GM19468 (cell line): ENCODE results near the gene CLTCL1.
"Not testable (repeated sequence)": the region's sequence is repeated elsewhere in the genome, so short reads cannot be mapped to it uniquely, and the experiment has no call there.

Source experiments
- ATAC-seq: cut with Tn5 transposase; IDR thresholded peaks from one replicate; pipeline ENCODE4 v1.9.1; 2021; ENCODE audit warnings: mild to moderate bottlenecking, moderate library complexity, moderate number of reproducible peaks; ENCODE audit not compliant: unreplicated experiment; ENCODE audit errors: extremely low read depth

Gene CLTCL1

GRCh38 chr22:19291580-19292457 lies at the start of gene CLTCL1:
CLTCL1 (minus strand) TSS chr22:19291719; CDS start chr22:19291641, 78 bp downstream.
- ATAC-seq: no peak

DNA sequence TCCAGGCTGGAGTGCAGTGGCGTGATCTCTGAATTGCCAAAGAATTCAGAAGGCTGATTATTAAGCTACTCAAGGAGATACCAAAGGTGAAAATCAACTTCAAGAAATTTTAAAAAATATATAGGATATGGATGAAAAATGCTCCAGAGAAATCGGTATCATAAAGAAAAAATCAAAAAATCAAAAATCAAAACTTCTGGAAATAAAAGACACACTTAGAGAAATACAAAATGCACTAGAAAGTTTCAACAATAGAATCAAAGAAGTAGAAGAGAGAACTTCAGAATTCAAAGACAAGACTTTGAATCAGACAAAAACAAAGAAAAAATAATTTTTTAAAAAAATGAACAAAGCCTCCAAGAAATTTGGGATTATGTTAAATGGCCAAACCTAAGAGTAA lies 45.6 kb upstream of the CLTCL1 start:
- no peak for ATAC-seq

GRCh38 chr22:19336133-19337075 lies 44.9 kb upstream of the CLTCL1 start:
- ATAC-seq: no peak

- no peak for ATAC-seq
Observed at GRCh38 chr22:19331975-19332374, 40.5 kb upstream of the CLTCL1 start.

GRCh38 chr22:19331474-19331873 lies 40.0 kb upstream of the CLTCL1 start:
- no peak for ATAC-seq

DNA sequence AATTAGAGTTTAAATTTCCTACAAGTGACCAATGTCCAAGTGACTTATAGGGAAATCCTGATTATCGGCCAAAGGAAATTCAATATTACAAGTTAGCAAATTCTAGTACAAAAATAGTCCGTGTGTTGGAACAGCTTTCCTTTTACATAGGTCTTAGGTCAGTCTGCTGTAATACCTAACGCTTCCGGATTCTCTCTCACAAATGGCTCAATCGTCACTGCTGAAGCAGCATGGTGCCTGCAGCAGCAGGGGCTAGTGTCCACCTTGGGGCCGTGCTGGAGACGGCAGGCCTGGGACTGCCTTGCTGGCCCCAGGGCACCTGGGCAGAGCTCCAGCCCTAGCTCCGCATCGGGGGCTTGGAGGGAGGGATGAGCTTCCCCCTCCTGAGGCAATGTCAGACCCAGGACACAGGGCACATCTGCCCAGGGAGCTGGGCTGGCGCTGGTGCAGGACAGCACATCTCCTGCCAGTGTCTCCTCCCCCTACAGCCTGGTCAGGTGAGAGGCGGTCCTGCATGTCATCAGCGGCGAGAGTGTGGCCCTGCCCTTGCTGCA lies 39.4 kb upstream of the CLTCL1 start:
- no peak for ATAC-seq

DNA sequence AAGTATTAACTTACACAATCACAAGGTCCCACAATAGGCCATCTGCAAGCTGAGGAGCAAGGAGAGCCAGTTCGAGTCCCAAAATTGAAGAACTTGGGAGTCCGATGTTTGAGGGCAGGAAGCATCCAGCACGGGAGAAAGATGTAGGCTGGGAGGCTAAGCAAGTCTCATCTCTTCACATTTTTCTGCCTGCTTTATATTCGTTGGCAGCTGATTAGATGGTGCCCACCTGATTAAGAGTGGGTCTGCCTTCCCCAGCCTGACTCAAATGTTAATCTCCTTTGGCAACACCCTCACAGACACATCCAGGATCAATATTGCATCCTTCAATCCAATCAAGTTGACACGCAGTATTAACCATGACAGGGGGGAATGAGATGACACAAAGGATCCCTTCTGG lies 38.7 kb upstream of the CLTCL1 start:
- not testable (repeated sequence) for ATAC-seq

GRCh38 chr22:19329454-19329853 lies 37.9 kb upstream of the CLTCL1 start:
- ATAC-seq: no peak

GRCh38 chr22:19325296-19325948 lies 33.9 kb upstream of the CLTCL1 start:
- no peak for ATAC-seq

- ATAC-seq: not testable (repeated sequence)
Observed at GRCh38 chr22:19323420-19323819, 31.9 kb upstream of the CLTCL1 start.

DNA sequence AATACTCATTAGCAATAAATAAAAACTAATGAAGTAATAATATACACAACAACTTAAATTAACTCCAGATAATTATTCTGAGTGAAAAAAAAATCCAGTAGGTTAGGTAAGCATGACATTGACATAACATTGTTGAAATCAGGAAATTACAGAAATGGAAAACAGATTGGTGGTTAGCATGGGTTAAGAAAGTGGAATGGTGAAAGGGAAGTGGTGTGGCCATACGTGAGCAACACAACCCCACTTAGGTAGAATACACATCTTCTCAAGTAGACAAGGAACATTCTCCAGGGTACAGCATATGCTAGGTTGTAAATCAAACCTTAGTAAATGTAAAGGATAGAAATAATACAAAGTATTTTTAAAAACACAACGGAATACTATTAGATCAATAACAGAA lies 30.2 kb upstream of the CLTCL1 start:
- ATAC-seq: no peak

- ATAC-seq: not testable (repeated sequence)
Observed at GRCh38 chr22:19320136-19320535, 28.6 kb upstream of the CLTCL1 start.

GRCh38 chr22:19319281-19319680 lies 27.8 kb upstream of the CLTCL1 start:
- no peak for ATAC-seq

DNA sequence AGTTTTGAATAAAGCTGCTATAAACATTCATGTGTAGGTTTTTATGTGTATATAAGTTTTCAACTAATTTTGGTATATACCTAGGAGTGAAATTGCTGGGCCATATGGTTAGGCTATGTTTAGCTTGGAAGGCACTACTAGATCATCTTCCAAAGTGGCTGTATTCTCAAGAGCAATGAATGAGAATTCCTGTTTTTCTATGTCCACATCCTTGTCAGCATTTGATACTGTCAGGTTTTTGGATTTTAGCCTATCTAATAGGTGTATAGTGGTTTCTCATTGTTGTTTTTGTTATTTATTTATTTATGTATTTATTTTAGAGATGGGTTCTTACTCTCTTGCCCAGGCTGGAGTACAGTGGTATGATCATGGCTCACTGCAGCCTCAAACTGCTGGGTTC lies 26.3 kb upstream of the CLTCL1 start:
- ATAC-seq: no peak

DNA sequence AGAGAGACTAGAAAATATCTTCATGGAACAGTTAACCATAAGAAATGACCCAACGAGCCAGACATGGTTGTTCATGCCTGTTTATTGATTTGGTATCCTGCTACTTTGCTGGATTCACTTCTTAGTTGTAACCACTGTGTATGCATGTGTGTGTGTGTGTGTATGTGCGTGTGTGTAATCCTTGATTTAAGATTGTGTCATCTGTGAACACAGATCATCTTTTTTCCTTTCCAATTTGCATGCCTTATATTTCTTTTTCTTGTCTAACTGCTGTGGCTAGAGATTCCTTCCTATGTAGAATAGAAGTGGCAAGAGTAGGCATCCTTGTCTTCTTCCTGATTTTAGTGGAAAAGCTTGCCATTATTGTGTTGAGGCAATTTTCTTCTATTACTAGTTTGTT lies 16.4 kb upstream of the CLTCL1 start:
- no peak for ATAC-seq

GRCh38 chr22:19306535-19306934 lies 15.0 kb upstream of the CLTCL1 start:
- ATAC-seq: not testable (repeated sequence)

DNA sequence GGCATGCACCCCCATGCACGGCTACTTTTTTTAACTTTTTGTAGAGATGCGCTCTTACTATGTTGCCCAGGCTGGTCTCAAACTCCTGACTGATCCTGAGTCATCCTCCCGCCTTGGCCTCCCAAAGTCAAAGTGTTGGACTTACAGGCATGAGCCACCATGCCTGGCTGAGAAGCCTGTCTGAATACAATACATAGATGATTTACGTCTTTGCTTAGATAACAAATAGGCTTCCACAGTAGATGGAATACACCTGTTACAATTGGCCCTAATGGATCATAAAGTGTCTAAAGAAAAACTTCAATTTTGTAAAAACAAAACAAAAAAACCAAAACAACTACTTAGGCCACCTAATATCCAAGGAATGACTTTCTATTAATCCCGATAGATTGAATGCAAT lies 13.0 kb upstream of the CLTCL1 start:
- no peak for ATAC-seq

DNA sequence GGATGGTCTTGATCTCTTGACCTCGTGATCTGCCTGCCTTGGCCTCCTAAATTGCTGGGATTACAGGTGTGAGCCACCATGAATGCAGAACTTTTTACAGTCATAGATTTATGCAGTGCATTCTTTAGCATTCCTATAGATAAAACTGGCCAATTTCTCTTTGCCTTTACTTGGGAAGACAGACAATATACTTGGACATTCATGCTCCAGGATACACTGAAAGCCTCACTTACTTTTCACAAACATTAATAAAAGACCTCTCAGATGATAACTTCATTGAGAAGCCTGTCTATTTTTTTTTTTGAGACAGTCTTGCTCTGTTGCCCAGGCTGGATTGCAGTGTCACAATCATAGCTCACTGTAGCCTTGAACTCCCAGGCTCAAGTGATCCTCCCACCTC lies 12.3 kb upstream of the CLTCL1 start:
- ATAC-seq: no peak

DNA sequence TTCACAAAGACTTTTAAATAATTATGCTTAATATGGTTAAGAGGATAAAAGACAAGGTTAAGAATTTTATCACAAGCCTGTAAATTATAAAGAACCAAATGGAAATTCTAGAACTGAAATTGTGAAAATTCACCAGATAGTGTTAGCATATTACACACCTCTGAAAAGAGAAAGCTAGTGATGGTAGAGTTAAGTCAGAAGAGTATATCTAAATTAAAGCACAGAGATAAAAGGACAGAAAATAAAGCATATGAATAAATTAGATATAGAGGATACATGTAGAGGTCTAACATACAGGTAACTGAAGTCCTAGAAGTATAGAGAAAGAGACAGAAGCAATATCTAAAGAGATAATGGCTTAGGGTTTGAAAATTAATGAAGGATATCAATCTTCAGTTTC lies 4.2 kb upstream of the CLTCL1 start:
- ATAC-seq: no peak
